ENCODE results near the gene PTGER1. TPM values are rescaled to one million over a fixed set of nuclear protein-coding genes. Genes with fewer than 3 reads are reported as not detected.

PTGER1 gene
- total RNA-seq, 4 donors from 2014 or later: 0.31 to 1.3 (median 0.38) TPM; not detected in 1

DNA sequence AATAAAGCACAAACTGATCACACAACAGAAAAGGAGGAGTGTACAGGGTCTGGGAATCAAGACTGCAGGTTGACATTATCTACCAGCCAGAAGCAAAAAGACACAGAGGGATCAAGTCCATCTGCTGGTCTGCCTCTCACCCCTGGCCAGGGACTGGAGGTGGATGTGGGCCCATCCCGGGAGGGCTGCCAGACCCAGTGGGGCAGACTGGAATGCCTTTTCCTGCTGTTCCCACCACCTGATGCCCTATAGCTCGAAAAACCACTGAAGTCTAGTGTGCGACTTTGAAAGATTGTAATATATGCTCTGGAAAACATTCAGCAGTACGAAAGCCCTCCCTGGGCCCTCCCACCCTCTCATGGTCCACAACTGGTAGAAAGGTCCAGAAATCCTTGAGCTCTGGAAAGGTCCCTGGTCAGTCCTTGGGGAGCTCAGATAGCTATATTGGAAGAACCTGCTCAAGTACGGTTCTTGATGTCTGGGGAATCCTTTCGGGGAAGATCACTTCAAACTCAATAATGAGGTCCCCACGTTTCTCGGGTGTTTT, 40.4 kb upstream of the PTGER1 start:
- DNase-seq: no peak
- Histone ChIP-seq H3K4me1 (peaks cover 31 to 82% (median 46%) of the 10 kb centered on the region in 3 donors), H3K36me3 (peaks cover 21 to 40% (median 24%) of the 10 kb centered on the region in 3 donors), H3K9me3 (no peaks in the 10 kb centered on the region), H3K4me3 (peak overlapping the region; percentile 66 to 99 (median 96)), H3K27ac (peak overlapping the region; percentile 99 to 100 (median 100)), H3K27me3 (no peaks in the 10 kb centered on the region)
- intact Hi-C loops (cut with DNase I): no loop called here
- TF ChIP-seq, protein P1, sequence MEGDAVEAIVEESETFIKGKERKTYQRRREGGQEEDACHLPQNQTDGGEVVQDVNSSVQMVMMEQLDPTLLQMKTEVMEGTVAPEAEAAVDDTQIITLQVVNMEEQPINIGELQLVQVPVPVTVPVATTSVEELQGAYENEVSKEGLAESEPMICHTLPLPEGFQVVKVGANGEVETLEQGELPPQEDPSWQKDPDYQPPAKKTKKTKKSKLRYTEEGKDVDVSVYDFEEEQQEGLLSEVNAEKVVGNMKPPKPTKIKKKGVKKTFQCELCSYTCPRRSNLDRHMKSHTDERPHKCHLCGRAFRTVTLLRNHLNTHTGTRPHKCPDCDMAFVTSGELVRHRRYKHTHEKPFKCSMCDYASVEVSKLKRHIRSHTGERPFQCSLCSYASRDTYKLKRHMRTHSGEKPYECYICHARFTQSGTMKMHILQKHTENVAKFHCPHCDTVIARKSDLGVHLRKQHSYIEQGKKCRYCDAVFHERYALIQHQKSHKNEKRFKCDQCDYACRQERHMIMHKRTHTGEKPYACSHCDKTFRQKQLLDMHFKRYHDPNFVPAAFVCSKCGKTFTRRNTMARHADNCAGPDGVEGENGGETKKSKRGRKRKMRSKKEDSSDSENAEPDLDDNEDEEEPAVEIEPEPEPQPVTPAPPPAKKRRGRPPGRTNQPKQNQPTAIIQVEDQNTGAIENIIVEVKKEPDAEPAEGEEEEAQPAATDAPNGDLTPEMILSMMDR (IDR thresholded peaks at IDR 0.05): no peak
- no peak for TF ChIP-seq POLR2A (IDR thresholded peaks at IDR 0.05)
- WGBS, 2 donors: 50 to 57% methylated on average over 6 to 7 of the region's 8 CpGs

DNA sequence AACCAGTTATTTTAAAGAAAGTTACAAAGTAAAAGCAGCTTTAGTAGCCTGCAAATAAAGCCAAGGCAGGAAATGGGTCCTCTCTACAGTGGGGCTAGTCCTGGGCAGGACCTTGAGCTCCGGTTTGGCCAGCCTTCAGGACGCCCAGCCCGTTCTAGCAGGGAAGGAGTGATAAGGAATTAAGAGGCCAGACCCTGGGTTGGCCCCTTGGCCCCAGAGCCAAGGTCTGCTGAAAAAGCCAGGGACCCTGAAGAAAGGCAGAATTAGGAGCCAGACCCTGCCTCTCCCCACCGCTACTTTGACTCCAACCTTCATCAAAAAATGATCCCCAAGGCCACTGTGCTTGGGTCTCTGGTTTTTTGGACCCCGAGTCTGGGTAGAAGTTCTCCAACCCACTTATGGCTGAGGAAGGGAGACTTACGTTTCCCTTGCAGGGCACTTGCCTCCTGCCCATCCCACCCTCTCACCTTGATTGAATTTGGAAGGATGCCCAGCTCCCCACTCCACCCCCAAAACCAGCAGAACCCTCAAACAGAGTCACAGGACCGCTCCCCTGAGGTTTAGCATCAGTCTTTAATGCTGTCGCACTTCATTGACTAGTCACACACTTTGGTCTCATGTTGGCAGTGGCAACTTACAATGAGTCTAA, 39.2 kb upstream of the PTGER1 start:
- 67 to 78% methylated on average over 4 to 8 of the region's 8 CpGs for WGBS, 2 donors
- Histone ChIP-seq H3K27ac (peak overlapping the region; percentile 99 to 100 (median 100)), H3K4me3 (peak overlapping the region in 3 of 4 donors; percentile 27 to 98 (median 94)), H3K27me3 (no peaks in the 10 kb centered on the region), H3K4me1 (peaks cover 25 to 81% (median 50%) of the 10 kb centered on the region in 3 donors), H3K36me3 (peaks cover 21 to 40% (median 24%) of the 10 kb centered on the region in 3 donors), H3K9me3 (no peaks in the 10 kb centered on the region)
- no peak for DNase-seq
- intact Hi-C loops (cut with DNase I): no loop called here
- TF ChIP-seq, protein P1 (IDR thresholded peaks at IDR 0.05): no peak
- no peak for TF ChIP-seq POLR2A (IDR thresholded peaks at IDR 0.05)

GRCh38 chr19:14512406-14512961, 37.3 kb upstream of the PTGER1 start:
- Histone ChIP-seq H3K27ac (peak overlapping the region; percentile 36 to 100 (median 100)), H3K9me3 (no peaks in the 10 kb centered on the region), H3K36me3 (peaks cover 21 to 40% (median 24%) of the 10 kb centered on the region in 3 donors), H3K4me1 (peaks cover 18 to 92% (median 56%) of the 10 kb centered on the region in 3 donors), H3K27me3 (no peaks in the 10 kb centered on the region), H3K4me3 (no peak overlapping the region)
- intact Hi-C loops (cut with DNase I): no loop called here
- 85 to 90% methylated on average over 10 to 14 of the region's 14 CpGs for WGBS, 2 donors
- TF ChIP-seq, protein P1 (IDR thresholded peaks at IDR 0.05): no peak
- TF ChIP-seq POLR2A (IDR thresholded peaks at IDR 0.05): no peak
- DNase-seq: no peak

DNA sequence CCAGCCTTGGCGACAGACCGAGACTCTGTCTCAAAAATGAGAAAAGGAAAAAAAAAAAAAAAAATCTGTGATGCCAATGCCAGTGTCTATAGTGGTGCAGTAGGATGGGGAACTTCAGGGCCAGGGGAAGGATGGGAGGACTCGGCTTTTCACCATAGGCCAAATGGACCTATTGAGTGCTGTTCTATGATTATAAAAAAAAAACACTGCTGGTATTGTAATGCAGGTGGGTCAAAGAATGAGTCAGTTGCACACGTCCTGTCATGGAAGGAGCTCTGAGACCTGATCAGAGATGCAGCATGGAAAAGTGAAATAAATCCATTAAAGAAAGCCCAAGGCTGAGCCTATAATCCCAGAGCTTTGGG, 36.1 kb upstream of the PTGER1 start:
- Histone ChIP-seq H3K36me3 (peaks cover 19 to 33% (median 23%) of the 10 kb centered on the region in 3 donors), H3K27ac (peak overlapping the region; percentile 87 to 100 (median 100)), H3K4me1 (peaks cover 25 to 95% (median 56%) of the 10 kb centered on the region in 3 donors), H3K27me3 (no peaks in the 10 kb centered on the region), H3K9me3 (no peaks in the 10 kb centered on the region), H3K4me3 (peak overlapping the region in 2 of 4 donors; percentile 13 to 40)
- no peak for DNase-seq
- intact Hi-C loops (cut with DNase I): no loop called here
- TF ChIP-seq POLR2A (IDR thresholded peaks at IDR 0.05): no peak
- TF ChIP-seq, protein P1 (IDR thresholded peaks at IDR 0.05): no peak
- WGBS, 2 donors: 22 to 41% methylated on average over 3 to 4 of the region's 4 CpGs
